Muscle of leg (tissue), 11 donors: Measurements from ENCODE around the gene PLXDC2. TPM values are rescaled to one million over a fixed set of nuclear protein-coding genes. Genes with fewer than 3 reads are reported as not detected.

Experiments used
- DNase-seq: peaks from one replicate; pipeline ENCODE4 v3.0.0; 2013
- H3K27ac ChIP-seq: one replicate; pipeline ENCODE4 v1.5.1; 2013; ENCODE audit warnings: mild to moderate bottlenecking, low read length, control low read depth
- H3K27me3 ChIP-seq: one replicate; pipeline ENCODE4 v1.6.1; 2013; ENCODE audit warnings: low read length; ENCODE audit not compliant: control insufficient read depth, insufficient read depth
- H3K36me3 ChIP-seq: one replicate; pipeline ENCODE4 v1.6.1; 2013; ENCODE audit warnings: low read length; ENCODE audit not compliant: control insufficient read depth, insufficient read depth
- H3K4me1 ChIP-seq: one replicate; pipeline ENCODE4 v1.6.1; 2013; ENCODE audit warnings: low read length; ENCODE audit not compliant: control insufficient read depth, insufficient read depth
- H3K4me3 ChIP-seq: one replicate; pipeline ENCODE4 v1.5.1; 2013; ENCODE audit warnings: low read length, control low read depth
- H3K9me3 ChIP-seq: replicated peaks from 2 replicates; pipeline ENCODE4 v1.6.1; 2013; ENCODE audit warnings: low read depth, low read length; ENCODE audit not compliant: control insufficient read depth
- WGBS: methylation state at CpG from one replicate; pipeline ENCODE4 v1.1.5; 2013; ENCODE audit warnings: missing lambda C conversion rate; ENCODE audit not compliant: insufficient coverage; 5-methylcytosine and 5-hydroxymethylcytosine counted together
- polyA plus RNA-seq, 8 donors: library from polyadenylated mRNA; unstranded; fragments of 120-200 nt; gene quantifications; one replicate each; pipeline versions ENCODE4 v1.2.1 to v1.2.3, GENCODE V29; 2013; ENCODE audit warnings: inconsistent platforms in 1 of 8, low replicate concordance in 1 of 8; ENCODE audit not compliant: insufficient read length in 8 of 8, insufficient read depth in 1 of 8
- total RNA-seq: library from RNA; stranded (reverse); fragments of 120-200 nt; gene quantifications from one replicate; pipeline ENCODE4 v1.2.4, GENCODE V29; 2013

The PLXDC2 gene
- total and polyA plus RNA-seq, 9 donors, result 20.9 to 49.9 (median 33.9) TPM

DNA sequence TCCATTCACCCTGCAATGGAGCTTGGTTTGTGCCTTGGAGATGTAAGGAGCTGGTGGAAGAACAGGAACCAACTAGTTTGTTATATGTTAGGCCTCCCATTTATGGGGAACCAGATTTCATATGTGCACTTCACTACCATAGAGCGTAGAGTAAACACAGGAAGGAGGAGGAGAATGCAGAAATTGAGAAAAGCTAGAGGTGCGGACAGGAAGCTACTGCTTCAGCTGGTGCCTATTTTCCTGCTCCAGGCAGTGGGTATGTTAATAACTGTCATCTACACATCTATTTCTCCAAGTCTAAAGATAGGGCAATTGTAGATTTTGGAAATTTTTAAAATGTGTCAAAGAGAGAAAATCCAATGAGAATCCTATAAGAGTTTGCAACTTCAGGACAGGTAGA, 482.2 kb downstream of the PLXDC2 start:
- H3K4me1 ChIP-seq, result no peaks in the 10 kb centered on the region
- DNase-seq, result no peak
- H3K36me3 ChIP-seq, result no peaks in the 10 kb centered on the region
- peaks cover 4% of the 10 kb centered on the region for H3K9me3 ChIP-seq
- H3K4me3 ChIP-seq, result no peak overlapping the region
- H3K27me3 ChIP-seq, result no peaks in the 10 kb centered on the region
- H3K27ac ChIP-seq, result no peak overlapping the region
- WGBS, result no CpG with 5 or more reads among the region's 2 CpGs

DNA sequence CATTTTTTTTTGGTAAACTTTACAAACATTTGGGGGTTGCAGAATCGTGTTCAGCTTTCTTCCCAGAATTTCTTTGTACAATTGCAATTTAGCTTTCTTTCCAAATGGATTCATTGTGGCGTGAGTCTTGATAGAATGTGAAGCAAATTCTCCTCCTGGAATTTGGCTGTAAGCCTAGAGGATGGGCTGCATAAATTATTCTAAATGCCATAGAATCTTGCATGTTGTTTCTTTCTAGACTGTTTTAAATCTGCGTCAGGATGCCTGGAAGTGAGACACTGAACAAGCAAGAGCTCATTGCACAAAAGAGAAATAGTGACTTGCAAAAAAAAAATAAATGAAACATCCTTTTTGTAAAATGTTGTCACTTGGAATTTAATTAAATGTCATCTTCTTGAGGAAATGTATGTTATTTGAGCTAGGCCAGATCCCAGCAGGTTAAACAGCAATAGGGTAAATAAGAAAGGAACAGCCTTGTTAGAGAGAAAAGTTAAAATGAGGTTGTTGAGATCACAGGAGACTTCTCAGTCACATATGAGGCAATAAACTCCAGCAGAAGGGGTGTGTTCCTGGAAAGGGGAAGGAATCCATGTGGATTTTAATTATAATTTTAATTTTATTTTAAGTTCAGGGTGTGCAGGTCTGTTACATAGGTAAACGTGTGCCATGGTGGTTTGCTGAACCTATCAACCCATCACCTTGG, 483.0 kb downstream of the PLXDC2 start:
- Histone ChIP-seq H3K27me3 (no peaks in the 10 kb centered on the region), H3K4me1 (no peaks in the 10 kb centered on the region), H3K36me3 (no peaks in the 10 kb centered on the region), H3K4me3 (no peak overlapping the region), H3K9me3 (peaks cover 4% of the 10 kb centered on the region), H3K27ac (peak overlapping the region; percentile 44)
- DNase-seq, result peak; percentile 82
- WGBS, result no CpG with 5 or more reads among the region's 4 CpGs

DNA sequence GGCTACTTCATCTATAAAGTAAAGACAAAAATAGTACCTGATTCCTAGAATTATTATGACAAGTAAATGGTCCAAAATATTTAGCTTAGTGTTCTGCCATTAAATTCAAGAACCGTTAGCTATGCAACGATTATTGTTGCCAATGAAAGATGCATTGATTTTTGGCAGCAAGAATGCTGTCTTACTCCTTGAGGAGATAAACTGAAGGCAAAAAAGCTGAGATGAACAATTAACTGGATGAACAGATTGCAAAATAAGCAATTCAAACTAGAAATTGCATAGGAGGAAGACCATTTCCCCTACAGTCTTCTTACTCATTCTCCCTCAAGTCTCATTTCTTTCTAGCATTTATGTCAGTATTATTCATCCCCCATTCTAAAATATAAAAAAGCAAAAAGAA, 484.5 kb downstream of the PLXDC2 start:
- Histone ChIP-seq H3K27ac (no peak overlapping the region), H3K4me1 (no peaks in the 10 kb centered on the region), H3K36me3 (no peaks in the 10 kb centered on the region), H3K9me3 (peaks cover 4% of the 10 kb centered on the region), H3K4me3 (no peak overlapping the region), H3K27me3 (no peaks in the 10 kb centered on the region)
- 0% methylated on average over 2 of the region's 2 CpGs for WGBS
- DNase-seq, result peak; percentile 84

DNA sequence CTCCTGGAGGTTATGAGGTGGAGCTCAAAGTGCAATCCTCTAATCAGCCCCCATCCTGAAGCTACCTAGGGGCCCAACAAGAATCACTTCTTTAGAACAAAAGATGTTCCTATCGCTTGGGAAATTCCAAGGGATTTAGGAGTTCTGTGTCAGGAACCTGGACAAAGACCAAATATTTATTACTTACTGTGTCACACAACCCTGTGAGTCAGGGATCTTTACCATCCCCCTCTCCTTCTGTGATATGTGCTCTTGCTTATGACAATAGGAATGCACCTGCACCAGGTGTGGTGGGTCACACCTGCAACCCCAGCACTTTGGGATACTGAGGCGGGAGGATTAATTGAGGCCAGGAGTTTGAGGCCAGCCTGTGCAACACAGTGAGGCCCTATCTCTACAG, 485.8 kb downstream of the PLXDC2 start:
- Histone ChIP-seq H3K4me3 (no peak overlapping the region), H3K9me3 (peaks cover 2% of the 10 kb centered on the region)

DNA sequence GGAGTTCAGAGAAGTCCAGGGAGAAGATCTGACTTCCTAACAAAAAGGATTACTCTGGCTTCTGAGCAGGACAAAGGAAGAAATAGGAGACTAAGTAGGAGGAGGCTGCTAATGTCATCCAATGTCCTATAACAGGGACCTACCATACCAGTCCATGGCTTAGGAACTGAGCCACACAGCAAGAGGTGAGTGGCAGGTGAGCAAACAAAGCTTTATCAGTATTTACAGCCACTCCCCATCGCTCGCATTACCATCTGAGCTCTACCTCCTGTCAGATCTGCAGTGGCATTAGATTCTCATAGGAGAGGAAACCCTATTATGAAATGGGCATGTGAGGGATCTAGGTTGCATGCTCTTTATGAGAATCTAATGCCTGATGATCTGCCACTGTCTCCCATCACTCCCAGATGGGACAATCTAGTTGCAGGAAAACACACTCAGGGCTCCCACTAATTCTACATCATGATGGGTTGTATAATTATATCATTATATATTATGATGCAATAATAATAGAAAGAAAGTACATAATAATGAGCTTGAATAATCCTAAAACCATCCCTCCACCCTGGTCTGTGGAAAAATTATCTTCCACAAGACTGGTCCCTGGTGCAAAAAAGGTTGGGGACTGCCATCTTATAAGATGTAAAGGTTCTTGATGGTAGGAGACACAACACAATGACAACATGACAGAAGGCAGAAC, 487.4 kb downstream of the PLXDC2 start:
- no peak overlapping the region for H3K4me3 ChIP-seq
- no peak overlapping the region for H3K27ac ChIP-seq
- H3K4me1 ChIP-seq, result no peaks in the 10 kb centered on the region
- no peak for DNase-seq
- H3K36me3 ChIP-seq, result no peaks in the 10 kb centered on the region
- H3K9me3 ChIP-seq, result no peaks in the 10 kb centered on the region
- WGBS, result no CpG with 5 or more reads among the region's 2 CpGs
- H3K27me3 ChIP-seq, result no peaks in the 10 kb centered on the region

More for the DNA sequence above, 485.8 kb downstream of the PLXDC2 start:
- Histone ChIP-seq H3K36me3 (no peaks in the 10 kb centered on the region), H3K4me1 (no peaks in the 10 kb centered on the region), H3K27me3 (no peaks in the 10 kb centered on the region), H3K27ac (no peak overlapping the region)
- no CpG with 5 or more reads among the region's 2 CpGs for WGBS
- no peak for DNase-seq

DNA sequence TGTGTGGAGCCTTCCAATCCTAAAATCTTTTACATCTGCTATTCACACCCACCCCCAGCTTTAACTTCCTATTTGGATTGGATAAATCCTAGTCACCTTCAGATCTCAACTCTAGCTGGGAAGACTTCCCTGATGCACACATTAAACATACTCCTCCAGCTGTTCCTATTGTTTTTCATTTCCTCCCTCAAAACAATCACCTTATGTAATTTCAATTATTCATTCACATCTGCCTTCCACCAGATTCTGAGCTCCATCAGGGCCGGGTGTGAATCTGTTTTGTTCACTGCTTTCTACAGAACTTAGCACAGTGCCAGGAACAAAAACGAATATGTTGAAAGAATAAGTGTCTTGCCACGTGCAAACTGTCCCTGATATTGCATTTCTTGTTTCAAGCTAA, 497.4 kb downstream of the PLXDC2 start:
- WGBS, result no CpG with 5 or more reads among the region's 3 CpGs

DNA sequence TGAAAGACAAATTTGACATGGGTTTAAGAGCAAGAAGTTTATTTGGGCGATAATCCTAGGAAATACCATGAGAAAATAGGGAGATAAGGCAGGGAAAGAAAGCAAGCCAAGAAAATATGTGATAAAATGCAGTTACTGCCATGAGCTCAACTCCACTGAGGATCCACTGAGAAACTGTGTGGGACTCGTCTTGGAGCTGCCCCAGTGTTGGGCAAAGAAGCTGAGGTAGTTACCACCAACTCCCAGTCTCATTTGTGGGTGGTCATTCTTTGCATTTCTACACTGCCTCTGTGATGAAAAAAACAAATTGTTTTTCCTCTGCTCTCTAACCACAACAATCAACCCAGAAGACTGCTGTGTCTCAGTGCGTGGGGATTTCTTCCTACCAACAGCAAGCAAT, 498.2 kb downstream of the PLXDC2 start:
- Histone ChIP-seq H3K4me1 (peaks cover 3% of the 10 kb centered on the region), H3K27me3 (no peaks in the 10 kb centered on the region), H3K27ac (peak overlapping the region; percentile 64), H3K9me3 (peaks cover 7% of the 10 kb centered on the region), H3K36me3 (no peaks in the 10 kb centered on the region), H3K4me3 (no peak overlapping the region)
- 89% methylated on average over 2 of the region's 3 CpGs for WGBS
- DNase-seq, result no peak

More for the DNA sequence above, 497.4 kb downstream of the PLXDC2 start:
- Histone ChIP-seq H3K36me3 (no peaks in the 10 kb centered on the region), H3K9me3 (peaks cover 7% of the 10 kb centered on the region), H3K27ac (peak overlapping the region; percentile 39), H3K4me3 (no peak overlapping the region), H3K4me1 (peaks cover 3% of the 10 kb centered on the region), H3K27me3 (no peaks in the 10 kb centered on the region)
- DNase-seq, result peak; percentile 92

DNA sequence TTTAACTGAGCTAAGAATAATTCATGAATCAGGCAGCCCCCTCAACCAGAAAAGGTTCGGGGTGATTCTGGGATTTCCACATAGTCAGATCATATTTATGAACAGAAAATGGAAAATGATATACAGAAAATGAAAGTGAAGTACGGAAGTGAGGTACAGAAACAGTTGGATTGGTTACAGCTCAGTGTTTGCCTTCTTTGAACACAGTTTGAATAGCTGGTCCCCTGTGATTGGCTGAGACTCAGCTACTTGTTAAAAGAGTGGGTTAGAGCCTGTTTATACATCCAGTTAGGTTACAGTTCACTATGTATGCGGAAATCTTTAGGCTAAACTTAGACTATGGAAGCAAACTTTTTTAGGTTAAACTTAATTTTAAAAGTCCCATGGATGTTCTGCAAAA, 511.7 kb downstream of the PLXDC2 start:
- no peak overlapping the region for H3K4me3 ChIP-seq
- WGBS, result 73% methylated on average over 1 of the region's 3 CpGs
- no peak for DNase-seq
- no peaks in the 10 kb centered on the region for H3K36me3 ChIP-seq
- H3K27ac ChIP-seq, result no peak overlapping the region
- H3K27me3 ChIP-seq, result no peaks in the 10 kb centered on the region
- H3K9me3 ChIP-seq, result peaks cover 3% of the 10 kb centered on the region
- no peaks in the 10 kb centered on the region for H3K4me1 ChIP-seq

DNA sequence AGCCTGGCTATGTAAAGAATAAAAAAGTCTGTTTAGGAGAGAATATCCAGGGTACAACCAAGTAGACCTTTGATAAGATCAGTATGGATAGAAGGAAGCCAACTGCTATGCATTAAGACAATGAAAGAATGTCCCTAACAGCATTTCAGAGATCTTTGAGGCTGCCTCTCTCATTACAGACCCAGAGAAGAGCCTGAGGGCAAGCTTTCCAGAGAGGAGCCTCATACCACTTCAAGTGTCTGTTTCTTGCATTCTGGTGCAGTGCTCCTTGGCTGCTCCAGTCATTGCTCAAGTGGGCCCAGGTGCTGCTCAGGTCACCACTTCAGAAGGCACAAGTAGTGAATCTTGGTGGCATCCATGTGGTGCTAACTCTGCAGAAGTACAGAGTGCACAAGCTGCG, 514.0 kb downstream of the PLXDC2 start:
- Histone ChIP-seq H3K36me3 (no peaks in the 10 kb centered on the region), H3K27me3 (no peaks in the 10 kb centered on the region), H3K4me3 (no peak overlapping the region), H3K4me1 (no peaks in the 10 kb centered on the region), H3K9me3 (peaks cover 3% of the 10 kb centered on the region), H3K27ac (no peak overlapping the region)
- WGBS, result 100% methylated on average over 1 of the region's 1 CpG
- DNase-seq, result no peak

DNA sequence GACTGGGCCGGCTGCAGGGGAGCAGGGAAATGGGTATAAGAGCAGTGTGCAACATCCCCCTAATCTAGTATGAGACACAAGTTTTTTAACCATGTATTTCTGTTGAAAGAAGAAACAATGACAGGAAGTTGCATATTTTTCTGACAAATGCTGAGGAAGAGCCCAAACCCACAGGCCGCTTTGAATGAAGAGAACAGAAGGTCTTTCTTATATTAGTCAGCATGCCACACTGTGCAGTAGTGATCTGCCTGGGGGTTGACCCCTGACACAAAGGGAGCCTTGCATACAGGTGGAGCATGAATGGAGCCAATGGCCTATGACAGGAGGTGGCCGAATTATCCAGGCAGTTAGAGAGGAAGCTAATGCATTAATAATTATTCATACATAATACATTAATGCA, 518.3 kb downstream of the PLXDC2 start:
- DNase-seq, result no peak
- no peak overlapping the region for H3K27ac ChIP-seq
- H3K4me1 ChIP-seq, result no peaks in the 10 kb centered on the region
- no peaks in the 10 kb centered on the region for H3K36me3 ChIP-seq
- H3K9me3 ChIP-seq, result no peaks in the 10 kb centered on the region
- no CpG with 5 or more reads among the region's 3 CpGs for WGBS
- no peaks in the 10 kb centered on the region for H3K27me3 ChIP-seq
- no peak overlapping the region for H3K4me3 ChIP-seq
